Measurements from ENCODE around the gene PDS5B.
"Not testable (repeated sequence)": the region's sequence is repeated elsewhere in the genome, so short reads cannot be mapped to it uniquely, and the experiment has no call there.

Gene PDS5B

GRCh38 chr13:32720026-32720425, 133.8 kb downstream of the PDS5B start:
- TF ChIP-seq, protein P1, sequence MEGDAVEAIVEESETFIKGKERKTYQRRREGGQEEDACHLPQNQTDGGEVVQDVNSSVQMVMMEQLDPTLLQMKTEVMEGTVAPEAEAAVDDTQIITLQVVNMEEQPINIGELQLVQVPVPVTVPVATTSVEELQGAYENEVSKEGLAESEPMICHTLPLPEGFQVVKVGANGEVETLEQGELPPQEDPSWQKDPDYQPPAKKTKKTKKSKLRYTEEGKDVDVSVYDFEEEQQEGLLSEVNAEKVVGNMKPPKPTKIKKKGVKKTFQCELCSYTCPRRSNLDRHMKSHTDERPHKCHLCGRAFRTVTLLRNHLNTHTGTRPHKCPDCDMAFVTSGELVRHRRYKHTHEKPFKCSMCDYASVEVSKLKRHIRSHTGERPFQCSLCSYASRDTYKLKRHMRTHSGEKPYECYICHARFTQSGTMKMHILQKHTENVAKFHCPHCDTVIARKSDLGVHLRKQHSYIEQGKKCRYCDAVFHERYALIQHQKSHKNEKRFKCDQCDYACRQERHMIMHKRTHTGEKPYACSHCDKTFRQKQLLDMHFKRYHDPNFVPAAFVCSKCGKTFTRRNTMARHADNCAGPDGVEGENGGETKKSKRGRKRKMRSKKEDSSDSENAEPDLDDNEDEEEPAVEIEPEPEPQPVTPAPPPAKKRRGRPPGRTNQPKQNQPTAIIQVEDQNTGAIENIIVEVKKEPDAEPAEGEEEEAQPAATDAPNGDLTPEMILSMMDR (IDR thresholded peaks at IDR 0.05) = no peak
- Histone ChIP-seq H3K27ac (no peak overlapping the region), H3K4me3 (ENCODE audit: low read depth in 1 of 2, low read length in 1 of 2) (no peak overlapping the region), H3K9me3 (no peaks in the 10 kb centered on the region), H3K27me3 (no peaks in the 10 kb centered on the region), H3K36me3 (no peaks in the 10 kb centered on the region), H3K4me1 (ENCODE audit: control insufficient read depth in 1 of 2, insufficient read depth in 1 of 2, low read depth in 1 of 2, low read length in 1 of 2) (peaks cover 7 to 11% of the 10 kb centered on the region in 2 experiments)

- not testable (repeated sequence) for H3K27me3 ChIP-seq; H3K9me3 ChIP-seq; H3K4me3 ChIP-seq (ENCODE audit: low read depth in 1 of 2, low read length in 1 of 2); H3K36me3 ChIP-seq; H3K27ac ChIP-seq
- H3K4me1 ChIP-seq (ENCODE audit: control insufficient read depth in 1 of 2, insufficient read depth in 1 of 2, low read depth in 1 of 2, low read length in 1 of 2) = peaks cover 12 to 17% of the 10 kb centered on the region in 2 experiments
These were observed 135.1 kb downstream of the PDS5B start for GRCh38 chr13:32721131-32722034.

DNA sequence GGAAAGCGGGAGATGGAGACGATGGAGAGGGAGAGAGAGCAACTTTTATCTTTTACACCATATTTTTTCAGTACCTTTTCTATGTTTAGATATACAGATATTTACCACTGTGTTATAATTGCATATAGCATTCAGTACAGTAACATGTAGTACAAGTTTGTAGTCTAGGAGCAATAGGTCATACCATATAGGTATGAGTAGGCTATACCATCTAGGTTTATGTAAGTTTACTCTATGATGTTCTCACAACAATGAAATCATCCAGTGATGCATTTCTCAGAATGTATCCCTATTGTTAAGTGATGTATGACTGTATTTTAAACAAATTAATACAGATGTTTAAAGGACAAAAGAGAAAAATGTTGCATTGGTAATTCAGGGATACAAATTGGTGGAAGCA, 136.1 kb downstream of the PDS5B start:
- peaks cover 17 to 22% of the 10 kb centered on the region in 2 experiments for H3K4me1 ChIP-seq (ENCODE audit: control insufficient read depth in 1 of 2, insufficient read depth in 1 of 2, low read depth in 1 of 2, low read length in 1 of 2)
- H3K9me3 ChIP-seq = no peaks in the 10 kb centered on the region
- TF ChIP-seq, protein P1 (IDR thresholded peaks at IDR 0.05) = no peak
- no peak overlapping the region for H3K27ac ChIP-seq
- H3K27me3 ChIP-seq = no peaks in the 10 kb centered on the region
- H3K36me3 ChIP-seq = no peaks in the 10 kb centered on the region
- H3K4me3 ChIP-seq (ENCODE audit: low read depth in 1 of 2, low read length in 1 of 2) = no peak overlapping the region

DNA sequence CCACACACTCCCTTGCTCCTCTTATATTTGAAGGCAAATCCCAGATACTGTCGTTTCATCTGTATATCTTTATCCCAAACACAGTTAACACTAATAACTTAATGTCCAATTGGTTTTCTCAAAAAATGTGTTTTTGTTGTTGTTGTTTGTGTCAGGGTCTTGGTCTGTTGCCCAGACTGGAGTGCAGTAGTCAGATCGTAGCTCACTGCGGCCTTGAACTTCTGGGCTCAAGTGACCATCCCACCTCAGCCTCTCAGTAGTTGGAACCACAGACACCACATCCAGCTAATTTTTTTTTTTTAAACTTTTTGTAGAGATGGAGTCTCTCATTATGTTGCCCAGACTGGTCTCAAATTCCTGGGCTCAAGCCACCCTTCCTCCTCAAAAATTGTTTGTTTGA, 137.7 kb downstream of the PDS5B start:
- H3K36me3 ChIP-seq = no peaks in the 10 kb centered on the region
- no peak overlapping the region for H3K4me3 ChIP-seq (ENCODE audit: low read depth in 1 of 2, low read length in 1 of 2)
- TF ChIP-seq, protein P1 (IDR thresholded peaks at IDR 0.05) = no peak
- no peaks in the 10 kb centered on the region for H3K27me3 ChIP-seq
- H3K9me3 ChIP-seq = no peaks in the 10 kb centered on the region
- H3K27ac ChIP-seq = no peak overlapping the region
- H3K4me1 ChIP-seq (ENCODE audit: control insufficient read depth in 1 of 2, insufficient read depth in 1 of 2, low read depth in 1 of 2, low read length in 1 of 2) = peaks cover 17 to 22% of the 10 kb centered on the region in 2 experiments

GRCh38 chr13:32726374-32727037, 140.3 kb downstream of the PDS5B start:
- H3K9me3 ChIP-seq = no peaks in the 10 kb centered on the region
- TF ChIP-seq, protein P1 (IDR thresholded peaks at IDR 0.05) = no peak

GRCh38 chr13:32728327-32728726, 142.1 kb downstream of the PDS5B start:
- H3K27ac ChIP-seq = no peak overlapping the region
- H3K4me3 ChIP-seq (ENCODE audit: low read depth in 1 of 2, low read length in 1 of 2) = no peak overlapping the region
- TF ChIP-seq, protein P1 (IDR thresholded peaks at IDR 0.05) = no peak
- H3K9me3 ChIP-seq = no peaks in the 10 kb centered on the region
- no peaks in the 10 kb centered on the region for H3K27me3 ChIP-seq
- peaks cover 10 to 22% of the 10 kb centered on the region in 2 experiments for H3K4me1 ChIP-seq (ENCODE audit: control insufficient read depth in 1 of 2, insufficient read depth in 1 of 2, low read depth in 1 of 2, low read length in 1 of 2)
- H3K36me3 ChIP-seq = no peaks in the 10 kb centered on the region

More at GRCh38 chr13:32726374-32727037, 140.3 kb downstream of the PDS5B start:
- Histone ChIP-seq H3K27ac (peak overlapping the region; percentile 45), H3K27me3 (no peaks in the 10 kb centered on the region), H3K36me3 (no peaks in the 10 kb centered on the region), H3K4me3 (ENCODE audit: low read depth in 1 of 2, low read length in 1 of 2) (no peak overlapping the region), H3K4me1 (ENCODE audit: control insufficient read depth in 1 of 2, insufficient read depth in 1 of 2, low read depth in 1 of 2, low read length in 1 of 2) (peaks cover 10 to 14% of the 10 kb centered on the region in 2 experiments)

- H3K27ac ChIP-seq; H3K27me3 ChIP-seq; H3K36me3 ChIP-seq; H3K9me3 ChIP-seq; H3K4me3 ChIP-seq (ENCODE audit: low read depth in 1 of 2, low read length in 1 of 2): not testable (repeated sequence)
- peaks cover 10 to 22% of the 10 kb centered on the region in 2 experiments for H3K4me1 ChIP-seq (ENCODE audit: control insufficient read depth in 1 of 2, insufficient read depth in 1 of 2, low read depth in 1 of 2, low read length in 1 of 2)
These were observed 142.8 kb downstream of the PDS5B start for GRCh38 chr13:32729097-32729496.

Data from neutrophil (primary cell).